GM12872 (cell line): Measurements from ENCODE around the gene PMM1.
A peak's percentile ranks its signal among the peaks of the same experiment; 100 is the strongest.

Experiments used
- CTCF ChIP-seq: IDR thresholded peaks from 3 replicates; pipeline ENCODE4 v1.5.1; 2011; ENCODE audit warnings: low read depth, mild to moderate bottlenecking, low read length, moderate library complexity; ENCODE audit not compliant: insufficient read depth

PMM1 gene

GRCh38 chr22:41543854-41544670 lies 45.6 kb downstream of the PMM1 start, which contains the start of gene POLR3H:
Gene POLR3H (minus strand): TSS chr22:41544470. CDS start chr22:41544101, 369 bp downstream.
- peak; percentile 77 for TF ChIP-seq CTCF

DNA sequence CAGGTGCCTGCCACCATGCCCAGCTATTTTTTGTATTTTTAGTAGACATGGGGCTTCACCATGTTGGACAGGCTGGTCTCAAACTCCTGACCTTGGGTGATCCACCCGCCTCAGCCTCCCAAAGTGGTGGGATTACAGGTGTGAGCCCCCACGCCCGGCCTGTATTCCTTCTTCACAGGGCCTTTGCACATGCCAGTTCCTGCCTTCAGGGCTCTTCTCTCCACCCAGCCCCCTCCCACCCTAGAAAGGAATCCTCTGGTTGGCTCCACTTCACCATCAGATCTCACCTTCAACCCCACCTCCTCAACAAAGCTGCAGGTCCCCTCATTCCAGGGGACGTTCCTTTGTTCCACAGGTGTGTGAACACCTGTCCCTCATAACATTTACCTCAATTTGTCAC lies 47.4 kb downstream of the PMM1 start:
- TF ChIP-seq CTCF, result no peak

GRCh38 chr22:41541484-41541883 lies 48.2 kb downstream of the PMM1 start:
- no peak for TF ChIP-seq CTCF

- no peak for TF ChIP-seq CTCF
Observed at GRCh38 chr22:41540365-41540764, 49.3 kb downstream of the PMM1 start.

- TF ChIP-seq CTCF, result no peak
Observed at GRCh38 chr22:41540006-41540315, 49.7 kb downstream of the PMM1 start.

DNA sequence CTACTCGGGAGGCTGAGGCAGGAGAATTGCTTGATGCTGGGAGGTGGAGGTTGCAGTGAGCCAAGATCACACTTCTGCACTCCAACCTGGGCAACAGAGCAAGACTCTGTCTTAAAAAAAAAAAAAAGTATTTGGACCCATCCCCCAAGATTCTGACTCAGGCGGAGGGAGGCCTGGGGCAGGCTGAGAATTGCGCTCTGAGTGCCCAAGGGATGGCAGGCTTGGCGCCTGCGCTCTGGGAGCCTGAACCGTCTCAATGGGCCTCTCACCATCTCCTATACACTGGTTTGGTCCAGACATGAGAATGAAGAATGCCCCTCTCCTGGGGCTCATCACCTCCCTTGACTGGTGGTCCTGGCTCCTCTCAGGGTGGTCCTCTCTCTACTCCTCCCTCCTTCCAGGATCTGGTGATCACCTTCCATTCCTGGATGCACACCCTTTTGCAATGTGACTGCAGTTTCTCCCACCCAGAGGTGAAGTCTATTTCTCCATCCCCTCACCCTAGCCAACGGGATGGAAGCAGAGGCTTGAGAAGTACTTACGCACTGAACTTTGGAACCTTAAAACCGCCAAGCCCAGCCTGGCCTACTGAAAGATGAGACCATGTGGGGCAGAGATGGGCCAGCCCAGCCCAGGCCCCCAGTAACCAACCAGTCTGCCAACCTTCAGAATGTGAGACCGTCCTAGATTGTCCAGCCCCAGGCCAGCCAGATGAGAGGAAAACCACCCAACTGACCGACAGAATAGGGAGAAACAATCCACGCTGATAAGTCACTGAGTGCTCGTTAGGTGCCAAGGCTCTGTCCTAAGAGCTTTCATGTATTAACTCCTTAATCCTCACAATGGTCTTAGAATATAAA lies 50.3 kb downstream of the PMM1 start:
- TF ChIP-seq CTCF, result no peak

- no peak for TF ChIP-seq CTCF
Observed at GRCh38 chr22:41538583-41538982, 51.1 kb downstream of the PMM1 start.
